Kidney epithelial cell (primary cell): Measurements from ENCODE around the gene TBCC. TPM values are rescaled to one million over a fixed set of nuclear protein-coding genes. Genes with fewer than 3 reads are reported as not detected.

Experiments
- DNase-seq: peaks from one replicate; pipeline ENCODE4 v3.0.0-alpha.2; 2010; ENCODE audit warnings: low read depth
- H3K27me3 ChIP-seq: 2 replicates; pipeline ENCODE4 v1.6.0; 2011; ENCODE audit warnings: low read length; ENCODE audit not compliant: control insufficient read depth, insufficient read depth
- H3K36me3 ChIP-seq: 2 replicates; pipeline ENCODE4 v1.5.1; 2011; ENCODE audit warnings: low read length; ENCODE audit not compliant: control insufficient read depth, insufficient read depth
- H3K4me3 ChIP-seq: 2 replicates; pipeline ENCODE4 v1.5.1; 2011; ENCODE audit warnings: low read depth, mild to moderate bottlenecking, control low read depth, low read length
- total RNA-seq: library from RNA; depleted of rRNA; stranded (reverse); fragments of >200 nt; gene quantifications from 2 replicates; pipeline ENCODE4 v1.2.3, GENCODE V29; 2015
- TF ChIP-seq, protein P1 (sequence below): IDR thresholded peaks from 2 replicates; pipeline ENCODE4 v1.5.1; 2011; ENCODE audit warnings: mild to moderate bottlenecking, moderate library complexity, low read length, control low read depth, inconsistent platforms; ENCODE audit not compliant: insufficient read depth, poor library complexity, severe bottlenecking

The TBCC gene
- total RNA-seq, 1 donor from 2014 or later = 55.2 TPM

DNA sequence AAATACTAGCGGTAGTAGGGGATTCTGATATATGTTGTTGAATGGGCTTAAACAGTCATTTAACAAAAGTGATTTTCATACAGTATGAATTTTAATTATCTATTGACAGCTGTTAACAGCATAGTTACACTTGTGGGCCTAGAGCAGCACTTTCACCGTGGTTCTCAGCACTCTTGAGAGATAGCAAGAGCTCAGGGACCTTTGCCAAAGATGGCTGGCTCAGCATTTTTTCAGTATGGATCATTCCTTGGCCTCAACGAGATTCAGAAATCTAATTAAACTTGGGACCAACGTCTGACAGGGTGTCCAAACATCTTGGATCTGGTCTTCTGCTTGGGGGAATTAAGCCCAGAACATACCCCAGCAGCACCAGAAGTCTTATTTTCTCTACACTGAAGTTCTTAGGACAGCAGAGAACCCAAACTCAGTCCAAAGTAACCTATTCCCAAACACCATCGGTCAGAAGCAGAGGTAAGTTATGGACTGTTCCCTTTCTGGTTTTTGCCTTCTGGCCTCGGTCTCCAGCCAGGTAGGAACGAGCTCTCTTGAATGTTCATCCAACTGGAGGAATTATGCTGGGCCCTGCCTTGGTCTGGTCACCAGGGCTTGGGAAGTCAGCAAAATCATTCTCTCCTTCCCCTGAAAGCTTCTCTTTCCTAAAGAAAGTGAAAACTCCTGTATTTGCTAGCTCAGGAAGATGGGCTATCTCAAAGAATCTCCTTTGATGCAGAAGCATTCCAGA, 49.2 kb downstream of the TBCC start:
- TF ChIP-seq, protein P1, sequence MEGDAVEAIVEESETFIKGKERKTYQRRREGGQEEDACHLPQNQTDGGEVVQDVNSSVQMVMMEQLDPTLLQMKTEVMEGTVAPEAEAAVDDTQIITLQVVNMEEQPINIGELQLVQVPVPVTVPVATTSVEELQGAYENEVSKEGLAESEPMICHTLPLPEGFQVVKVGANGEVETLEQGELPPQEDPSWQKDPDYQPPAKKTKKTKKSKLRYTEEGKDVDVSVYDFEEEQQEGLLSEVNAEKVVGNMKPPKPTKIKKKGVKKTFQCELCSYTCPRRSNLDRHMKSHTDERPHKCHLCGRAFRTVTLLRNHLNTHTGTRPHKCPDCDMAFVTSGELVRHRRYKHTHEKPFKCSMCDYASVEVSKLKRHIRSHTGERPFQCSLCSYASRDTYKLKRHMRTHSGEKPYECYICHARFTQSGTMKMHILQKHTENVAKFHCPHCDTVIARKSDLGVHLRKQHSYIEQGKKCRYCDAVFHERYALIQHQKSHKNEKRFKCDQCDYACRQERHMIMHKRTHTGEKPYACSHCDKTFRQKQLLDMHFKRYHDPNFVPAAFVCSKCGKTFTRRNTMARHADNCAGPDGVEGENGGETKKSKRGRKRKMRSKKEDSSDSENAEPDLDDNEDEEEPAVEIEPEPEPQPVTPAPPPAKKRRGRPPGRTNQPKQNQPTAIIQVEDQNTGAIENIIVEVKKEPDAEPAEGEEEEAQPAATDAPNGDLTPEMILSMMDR = no peak
- Histone ChIP-seq H3K36me3 (no peaks in the 10 kb centered on the region), H3K27me3 (no peaks in the 10 kb centered on the region), H3K4me3 (no peak overlapping the region)
- DNase-seq = no peak

DNA sequence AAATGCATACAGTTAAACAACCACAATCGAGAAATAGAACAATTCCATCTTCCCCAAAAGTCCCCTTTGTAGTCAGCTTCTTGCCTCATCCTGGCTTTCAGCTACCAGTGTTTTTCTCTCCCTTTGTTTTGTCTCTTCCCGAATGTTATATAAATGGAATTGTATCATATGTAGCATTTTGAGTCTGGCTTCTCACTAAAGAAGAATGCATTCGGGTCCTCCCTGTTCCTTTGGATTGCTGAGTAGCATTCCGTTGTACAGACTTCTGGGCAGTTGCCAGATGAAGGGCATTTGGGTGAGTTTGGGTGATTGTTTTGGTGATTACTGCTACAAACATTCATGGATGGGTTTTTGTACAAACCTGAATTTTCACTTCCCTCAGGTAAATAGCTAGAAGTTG, 51.3 kb downstream of the TBCC start:
- Histone ChIP-seq H3K4me3 (no peak overlapping the region), H3K27me3 (no peaks in the 10 kb centered on the region), H3K36me3 (no peaks in the 10 kb centered on the region)
- DNase-seq = no peak
- TF ChIP-seq, protein P1 = no peak

Other genes starting within 250 kb of the TBCC start
- 13.1 and 14.4 TPM in 2 replicates for gene UBR2, start 182.1 kb downstream of the TBCC start, total RNA-seq
- gene PRPH2, start 23.5 kb downstream of the TBCC start, total RNA-seq = 0.21 and 0.34 TPM in 2 replicates
- gene BICRAL, start 35.9 kb upstream of the TBCC start, total RNA-seq = 5.2 and 7.1 TPM in 2 replicates
- 107 and 113 TPM in 2 replicates for gene RPL7L1, start 133.5 kb upstream of the TBCC start, total RNA-seq
- gene PTCRA, start 169.9 kb upstream of the TBCC start, total RNA-seq = not detected in 2 replicates
- 56.5 and 57.8 TPM in 2 replicates for gene CNPY3, start 183.4 kb upstream of the TBCC start, total RNA-seq
- gene GNMT, start 214.7 kb upstream of the TBCC start, total RNA-seq = not detected in 2 replicates
- gene PEX6, start 233.1 kb upstream of the TBCC start, total RNA-seq = 40.7 and 45.0 TPM in 2 replicates
- 33.4 and 66.2 TPM in 2 replicates for gene PPP2R5D, start 238.5 kb upstream of the TBCC start, total RNA-seq